ENCODE data around the gene PIGP.
"Not testable (repeated sequence)": the region's sequence is repeated elsewhere in the genome, so short reads cannot be mapped to it uniquely, and the experiment has no call there.

PIGP gene

GRCh38 chr21:37058261-37058660 lies 14.6 kb downstream of the PIGP start:
- TF ChIP-seq MYC (IDR thresholded peaks at IDR 0.05; ENCODE audit: low read depth, low read length) (no peak), POLR2A (IDR thresholded peaks at IDR 0.05; ENCODE audit: extremely low read depth, insufficient read length) (no peak)
- TF ChIP-seq, protein P1, sequence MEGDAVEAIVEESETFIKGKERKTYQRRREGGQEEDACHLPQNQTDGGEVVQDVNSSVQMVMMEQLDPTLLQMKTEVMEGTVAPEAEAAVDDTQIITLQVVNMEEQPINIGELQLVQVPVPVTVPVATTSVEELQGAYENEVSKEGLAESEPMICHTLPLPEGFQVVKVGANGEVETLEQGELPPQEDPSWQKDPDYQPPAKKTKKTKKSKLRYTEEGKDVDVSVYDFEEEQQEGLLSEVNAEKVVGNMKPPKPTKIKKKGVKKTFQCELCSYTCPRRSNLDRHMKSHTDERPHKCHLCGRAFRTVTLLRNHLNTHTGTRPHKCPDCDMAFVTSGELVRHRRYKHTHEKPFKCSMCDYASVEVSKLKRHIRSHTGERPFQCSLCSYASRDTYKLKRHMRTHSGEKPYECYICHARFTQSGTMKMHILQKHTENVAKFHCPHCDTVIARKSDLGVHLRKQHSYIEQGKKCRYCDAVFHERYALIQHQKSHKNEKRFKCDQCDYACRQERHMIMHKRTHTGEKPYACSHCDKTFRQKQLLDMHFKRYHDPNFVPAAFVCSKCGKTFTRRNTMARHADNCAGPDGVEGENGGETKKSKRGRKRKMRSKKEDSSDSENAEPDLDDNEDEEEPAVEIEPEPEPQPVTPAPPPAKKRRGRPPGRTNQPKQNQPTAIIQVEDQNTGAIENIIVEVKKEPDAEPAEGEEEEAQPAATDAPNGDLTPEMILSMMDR (IDR thresholded peaks at IDR 0.05; ENCODE audit: low read depth, low read length), result no peak
- TF ChIP-seq, protein P2, sequence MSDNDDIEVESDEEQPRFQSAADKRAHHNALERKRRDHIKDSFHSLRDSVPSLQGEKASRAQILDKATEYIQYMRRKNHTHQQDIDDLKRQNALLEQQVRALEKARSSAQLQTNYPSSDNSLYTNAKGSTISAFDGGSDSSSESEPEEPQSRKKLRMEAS (IDR thresholded peaks at IDR 0.05; ENCODE audit: low read depth, low read length), result no peak
- DNase-seq (ENCODE audit: low read depth), result peak; percentile 10
- no peak overlapping the region for H3K4me3 ChIP-seq (ENCODE audit: low read depth, low read length)

- no peak overlapping the region for H3K4me3 ChIP-seq (ENCODE audit: low read depth, low read length)
- TF ChIP-seq, protein P2 (IDR thresholded peaks at IDR 0.05; ENCODE audit: low read depth, low read length), result no peak
- TF ChIP-seq MYC (IDR thresholded peaks at IDR 0.05; ENCODE audit: low read depth, low read length) (no peak), POLR2A (IDR thresholded peaks at IDR 0.05; ENCODE audit: extremely low read depth, insufficient read length) (no peak)
- TF ChIP-seq, protein P1 (IDR thresholded peaks at IDR 0.05; ENCODE audit: low read depth, low read length), result no peak
- DNase-seq (ENCODE audit: low read depth), result no peak
These were observed 15.3 kb downstream of the PIGP start for GRCh38 chr21:37057614-37058013.

GRCh38 chr21:37055271-37055855 lies 17.5 kb downstream of the PIGP start:
- no peak overlapping the region for H3K4me3 ChIP-seq (ENCODE audit: low read depth, low read length)
- TF ChIP-seq MYC (IDR thresholded peaks at IDR 0.05; ENCODE audit: low read depth, low read length) (no peak), POLR2A (IDR thresholded peaks at IDR 0.05; ENCODE audit: extremely low read depth, insufficient read length) (no peak)
- TF ChIP-seq, protein P2 (IDR thresholded peaks at IDR 0.05; ENCODE audit: low read depth, low read length), result no peak
- TF ChIP-seq, protein P1 (IDR thresholded peaks at IDR 0.05; ENCODE audit: low read depth, low read length), result no peak
- DNase-seq (ENCODE audit: low read depth), result no peak

- not testable (repeated sequence) for DNase-seq (ENCODE audit: low read depth); H3K4me3 ChIP-seq (ENCODE audit: low read depth, low read length)
These were observed 23.1 kb downstream of the PIGP start for GRCh38 chr21:37049741-37050140.

GRCh38 chr21:37047079-37047478 lies 25.8 kb downstream of the PIGP start:
- no peak for DNase-seq (ENCODE audit: low read depth)
- TF ChIP-seq, protein P1 (IDR thresholded peaks at IDR 0.05; ENCODE audit: low read depth, low read length), result no peak
- TF ChIP-seq, protein P2 (IDR thresholded peaks at IDR 0.05; ENCODE audit: low read depth, low read length), result no peak
- TF ChIP-seq POLR2A (IDR thresholded peaks at IDR 0.05; ENCODE audit: extremely low read depth, insufficient read length), result no peak
- no peak for TF ChIP-seq MYC (IDR thresholded peaks at IDR 0.05; ENCODE audit: low read depth, low read length)
- H3K4me3 ChIP-seq (ENCODE audit: low read depth, low read length), result no peak overlapping the region

- no peak overlapping the region for H3K4me3 ChIP-seq (ENCODE audit: low read depth, low read length)
- TF ChIP-seq MYC (IDR thresholded peaks at IDR 0.05; ENCODE audit: low read depth, low read length) (no peak), POLR2A (IDR thresholded peaks at IDR 0.05; ENCODE audit: extremely low read depth, insufficient read length) (no peak)
- TF ChIP-seq, protein P2 (IDR thresholded peaks at IDR 0.05; ENCODE audit: low read depth, low read length), result no peak
- TF ChIP-seq, protein P1 (IDR thresholded peaks at IDR 0.05; ENCODE audit: low read depth, low read length), result no peak
- no peak for DNase-seq (ENCODE audit: low read depth)
These were observed 27.3 kb downstream of the PIGP start for GRCh38 chr21:37045556-37045955.

All from NB4 (cell line).